Stimulated activated naive CD4-positive, alpha-beta T cell (primary cell): ENCODE data around the gene EID2.

Experiments
- DNase-seq, 6 experiments: peaks; one replicate each; lab custom pipeline; 2025; lab: John Stamatoyannopoulos, UW

Gene EID2

GRCh38 chr19:39502640-39503417 is 37.1 kb downstream of the EID2 start:
- peak; percentile 59 to 79 (median 70) for DNase-seq

DNA sequence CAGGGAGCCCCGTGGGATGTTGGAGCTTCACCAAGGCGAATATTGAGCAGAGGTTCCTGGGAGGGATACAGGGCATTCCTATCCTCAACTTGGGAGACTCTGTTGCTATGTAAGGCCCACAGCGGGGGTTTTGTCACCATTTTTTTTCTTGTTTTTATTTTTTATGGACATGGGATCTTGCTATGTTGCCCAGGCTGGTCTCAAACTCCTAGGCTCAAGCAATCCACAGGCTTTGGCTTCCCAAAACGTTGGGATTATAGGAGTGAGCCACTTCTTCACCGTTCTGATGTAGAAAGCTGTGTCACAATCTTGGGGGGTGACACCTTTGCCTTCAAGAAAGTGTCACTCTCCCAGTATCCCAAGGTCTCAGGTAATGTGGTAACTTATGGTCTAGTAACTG is 38.6 kb downstream of the EID2 start:
- DNase-seq = no peak

GRCh38 chr19:39500543-39500942 is 39.4 kb downstream of the EID2 start:
- no peak for DNase-seq

DNA sequence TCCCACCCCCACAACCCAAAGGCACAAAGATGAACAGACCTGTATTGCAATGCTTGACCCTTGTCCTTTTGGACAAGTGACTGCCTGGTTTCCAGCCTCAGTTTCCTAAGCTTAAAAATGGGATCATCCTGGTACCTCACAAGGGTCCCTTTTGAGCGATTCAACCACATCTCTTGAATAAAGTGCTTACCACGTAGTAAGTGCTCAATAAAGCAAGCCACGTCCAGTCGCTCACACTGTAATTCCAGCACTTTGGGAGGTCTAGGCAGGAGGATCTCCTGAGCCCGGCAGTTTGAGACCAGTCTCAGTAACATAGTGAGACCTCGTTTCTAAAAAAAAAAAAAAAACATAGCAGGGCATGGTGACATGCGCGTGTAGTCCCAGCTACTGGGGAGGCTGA is 40.0 kb downstream of the EID2 start:
- no peak for DNase-seq

- DNase-seq = peak in 1 of 6 experiments; percentile 5
These were observed 40.9 kb downstream of the EID2 start, which contains the start of gene DLL3 for GRCh38 chr19:39498798-39499642. Gene DLL3 (plus strand): TSS chr19:39498947. CDS start chr19:39498975, 28 bp downstream.

DNA sequence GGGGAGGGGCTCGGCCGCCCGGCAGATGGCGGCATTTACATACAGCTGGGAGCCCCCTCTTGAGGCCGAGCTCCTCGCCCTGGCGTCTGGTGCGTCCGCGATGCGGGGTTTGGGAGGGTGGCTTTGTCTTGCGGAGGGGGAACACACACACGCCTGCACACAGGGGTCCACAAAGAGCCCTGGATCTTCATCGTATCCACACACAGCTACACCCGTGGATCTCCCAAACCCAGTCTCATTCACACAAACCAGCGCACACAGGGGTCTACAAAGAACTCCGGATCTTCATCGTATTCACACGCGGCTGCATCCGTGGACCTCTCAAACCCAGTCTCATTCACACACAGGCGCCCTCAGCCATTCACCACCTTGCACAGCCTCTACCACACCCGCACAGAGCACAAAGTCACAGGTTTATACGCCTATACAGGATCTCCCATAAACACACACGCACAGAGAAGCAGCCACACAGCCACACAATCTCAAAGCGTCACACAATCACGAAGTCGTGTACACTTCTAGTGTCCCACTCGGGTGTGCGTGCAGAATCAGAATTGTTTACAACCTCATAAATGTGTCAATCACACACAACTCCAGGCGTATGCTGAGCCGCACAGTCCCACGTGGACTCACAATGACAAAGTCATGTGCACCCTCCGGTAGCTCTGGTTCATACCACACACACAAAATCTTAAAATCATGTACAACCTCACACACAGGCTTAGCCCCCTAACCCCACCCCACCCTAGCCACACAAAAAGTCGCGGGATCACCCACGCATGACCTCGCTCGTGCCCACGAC is 41.8 kb downstream of the EID2 start:
- DNase-seq = peak in 2 of 6 experiments; percentile 31 to 45

DNA sequence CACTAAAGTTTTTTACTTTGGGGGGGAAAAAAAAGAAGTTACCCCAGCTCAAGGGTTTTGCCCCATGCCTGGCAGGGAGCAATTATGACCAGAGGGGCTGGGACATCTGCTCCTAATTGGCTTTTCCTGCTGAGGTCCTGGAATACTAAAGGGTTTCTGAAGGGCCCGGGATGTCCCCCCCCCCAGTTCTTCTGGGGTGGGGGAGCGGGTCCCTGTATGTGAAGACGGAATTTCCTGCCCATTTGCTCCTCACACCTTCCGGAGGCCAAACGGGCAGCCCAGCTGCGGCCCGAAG is 42.3 kb downstream of the EID2 start:
- no peak for DNase-seq

DNA sequence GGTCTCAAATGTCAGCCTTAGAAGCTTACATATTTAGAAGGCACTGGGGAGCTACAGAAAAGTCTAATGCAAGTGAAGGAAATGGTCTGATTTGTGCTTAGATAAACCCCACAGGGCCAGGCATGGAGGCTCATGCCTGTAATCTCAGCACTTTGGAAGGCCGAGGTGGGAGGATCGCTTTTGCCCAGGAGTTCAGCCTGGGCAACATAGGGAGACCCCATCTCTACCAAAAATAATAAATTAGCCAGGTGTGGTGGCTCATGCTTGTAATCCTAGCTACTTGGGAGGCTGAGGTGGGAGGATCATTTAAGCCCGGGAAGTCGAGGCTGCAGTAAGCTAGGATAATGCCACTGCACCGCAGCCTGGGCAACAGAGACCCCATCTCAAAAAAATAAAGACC is 43.9 kb downstream of the EID2 start:
- DNase-seq = no peak

DNA sequence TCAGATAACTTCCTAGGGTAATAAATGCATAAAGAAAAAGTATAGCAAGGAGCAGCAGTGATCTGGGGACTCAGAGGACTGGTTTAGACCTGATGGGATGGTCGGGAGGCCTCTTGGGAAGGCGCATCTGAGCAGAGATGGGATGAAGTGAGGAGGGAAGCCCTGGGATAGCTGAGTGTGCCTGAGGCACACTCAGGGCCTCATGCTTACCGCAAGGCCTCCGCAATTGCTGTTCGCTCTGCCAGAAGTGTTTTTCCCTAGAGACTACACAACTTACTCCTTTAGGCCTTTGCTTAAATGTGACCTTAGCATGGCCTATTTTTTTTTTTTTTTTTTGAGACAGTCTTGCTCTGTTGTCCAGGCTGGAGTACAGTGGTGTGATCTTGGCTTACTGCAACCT is 45.3 kb downstream of the EID2 start:
- no peak for DNase-seq

- DNase-seq = no peak
These were observed 47.2 kb downstream of the EID2 start for GRCh38 chr19:39492788-39493187.

DNA sequence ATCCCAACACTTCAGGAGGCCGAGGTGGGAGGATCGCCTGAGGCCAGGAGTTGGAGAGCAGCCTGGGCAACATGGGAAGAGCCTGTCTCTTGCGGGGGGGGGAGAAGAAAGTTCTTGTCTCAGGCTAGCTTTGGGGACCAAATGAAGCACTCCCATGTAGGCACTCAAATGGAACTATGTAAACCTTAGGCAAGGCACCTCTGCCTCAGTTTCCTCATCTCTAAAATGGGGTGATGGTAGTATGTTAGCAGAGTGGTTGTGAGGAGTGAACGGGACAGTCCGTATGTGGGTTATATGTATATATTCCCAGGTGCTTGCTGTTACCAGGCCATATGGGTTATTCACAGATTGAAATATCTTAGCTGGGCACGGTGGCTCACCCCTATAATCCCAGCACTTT is 47.7 kb downstream of the EID2 start:
- no peak for DNase-seq

DNA sequence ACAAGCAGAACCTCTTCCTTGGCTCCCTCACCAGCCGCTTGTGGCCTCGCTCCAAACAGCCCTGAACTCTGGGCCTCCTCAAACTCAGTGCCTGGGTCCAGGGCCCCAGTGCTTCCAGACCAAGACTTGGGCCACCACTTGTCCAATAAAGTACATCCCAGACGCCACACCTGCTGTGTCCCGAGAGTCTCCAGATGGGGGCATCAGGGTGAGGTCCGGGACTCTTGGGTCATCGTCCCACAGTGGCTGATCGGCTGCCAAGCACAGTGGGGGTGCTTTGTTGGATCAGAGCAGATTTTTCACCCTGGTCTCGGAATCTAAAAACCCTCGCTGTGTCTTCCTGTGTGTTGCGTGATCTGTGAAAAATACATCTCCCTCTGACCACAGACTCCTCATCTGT is 50.2 kb downstream of the EID2 start:
- no peak for DNase-seq
